ENCODE measurements around the gene CISD3.

Gene CISD3

GRCh38 chr17:38738686-38739085 lies 8.5 kb downstream of the CISD3 start:
- TF ChIP-seq POLR2AphosphoS5 (IDR thresholded peaks at IDR 0.05; ENCODE audit: low read depth, low read length) (no peak), TAF1 (IDR thresholded peaks at IDR 0.05; ENCODE audit: borderline replicate concordance, insufficient read depth, low read length) (no peak), SIN3A (IDR thresholded peaks at IDR 0.05; ENCODE audit: borderline replicate concordance, insufficient read depth, low read length) (no peak), REST (IDR thresholded peaks at IDR 0.05; ENCODE audit: insufficient read depth in 1 of 2, low read depth in 2 of 2, low read length in 2 of 2) (no peak), FOXP2 (optimal IDR thresholded peaks at IDR 0.05; ENCODE audit: borderline replicate concordance, extremely low read depth, extremely low read length, insufficient read depth) (no peak)

- TF ChIP-seq POLR2AphosphoS5 (IDR thresholded peaks at IDR 0.05; ENCODE audit: low read depth, low read length) (no peak), TAF1 (IDR thresholded peaks at IDR 0.05; ENCODE audit: borderline replicate concordance, insufficient read depth, low read length) (no peak), SIN3A (IDR thresholded peaks at IDR 0.05; ENCODE audit: borderline replicate concordance, insufficient read depth, low read length) (no peak), REST (IDR thresholded peaks at IDR 0.05; ENCODE audit: insufficient read depth in 1 of 2, low read depth in 2 of 2, low read length in 2 of 2) (no peak), FOXP2 (optimal IDR thresholded peaks at IDR 0.05; ENCODE audit: borderline replicate concordance, extremely low read depth, extremely low read length, insufficient read depth) (no peak)
Measured at GRCh38 chr17:38739305-38739704, 9.2 kb downstream of the CISD3 start.

GRCh38 chr17:38740044-38740443 lies 9.9 kb downstream of the CISD3 start:
- TF ChIP-seq SIN3A (IDR thresholded peaks at IDR 0.05; ENCODE audit: borderline replicate concordance, insufficient read depth, low read length) (no peak), POLR2AphosphoS5 (IDR thresholded peaks at IDR 0.05; ENCODE audit: low read depth, low read length) (no peak), TAF1 (IDR thresholded peaks at IDR 0.05; ENCODE audit: borderline replicate concordance, insufficient read depth, low read length) (no peak), FOXP2 (optimal IDR thresholded peaks at IDR 0.05; ENCODE audit: borderline replicate concordance, extremely low read depth, extremely low read length, insufficient read depth) (no peak), REST (IDR thresholded peaks at IDR 0.05; ENCODE audit: insufficient read depth in 1 of 2, low read depth in 2 of 2, low read length in 2 of 2) (no peak)

- TF ChIP-seq SIN3A (IDR thresholded peaks at IDR 0.05; ENCODE audit: borderline replicate concordance, insufficient read depth, low read length) (no peak), POLR2AphosphoS5 (IDR thresholded peaks at IDR 0.05; ENCODE audit: low read depth, low read length) (no peak), TAF1 (IDR thresholded peaks at IDR 0.05; ENCODE audit: borderline replicate concordance, insufficient read depth, low read length) (no peak), REST (IDR thresholded peaks at IDR 0.05; ENCODE audit: insufficient read depth in 1 of 2, low read depth in 2 of 2, low read length in 2 of 2) (no peak), FOXP2 (optimal IDR thresholded peaks at IDR 0.05; ENCODE audit: borderline replicate concordance, extremely low read depth, extremely low read length, insufficient read depth) (no peak)
Measured at GRCh38 chr17:38740806-38741205, 10.7 kb downstream of the CISD3 start.

- TF ChIP-seq SIN3A (IDR thresholded peaks at IDR 0.05; ENCODE audit: borderline replicate concordance, insufficient read depth, low read length), result no peak
- no peak for TF ChIP-seq POLR2AphosphoS5 (IDR thresholded peaks at IDR 0.05; ENCODE audit: low read depth, low read length)
- TF ChIP-seq FOXP2 (optimal IDR thresholded peaks at IDR 0.05; ENCODE audit: borderline replicate concordance, extremely low read depth, extremely low read length, insufficient read depth), result no peak
- TF ChIP-seq TAF1 (IDR thresholded peaks at IDR 0.05; ENCODE audit: borderline replicate concordance, insufficient read depth, low read length), result no peak
- no peak for TF ChIP-seq REST (IDR thresholded peaks at IDR 0.05; ENCODE audit: insufficient read depth in 1 of 2, low read depth in 2 of 2, low read length in 2 of 2)
Measured at GRCh38 chr17:38741461-38741860, 11.3 kb downstream of the CISD3 start.
